ENCODE data around the gene BDKRB2. TPM values are rescaled to one million over a fixed set of nuclear protein-coding genes. Genes with fewer than 3 reads are reported as not detected.

BDKRB2 gene
- total and polyA plus RNA-seq, 2 experiments from 2014 or later, result 12.4 to 14.4 TPM

DNA sequence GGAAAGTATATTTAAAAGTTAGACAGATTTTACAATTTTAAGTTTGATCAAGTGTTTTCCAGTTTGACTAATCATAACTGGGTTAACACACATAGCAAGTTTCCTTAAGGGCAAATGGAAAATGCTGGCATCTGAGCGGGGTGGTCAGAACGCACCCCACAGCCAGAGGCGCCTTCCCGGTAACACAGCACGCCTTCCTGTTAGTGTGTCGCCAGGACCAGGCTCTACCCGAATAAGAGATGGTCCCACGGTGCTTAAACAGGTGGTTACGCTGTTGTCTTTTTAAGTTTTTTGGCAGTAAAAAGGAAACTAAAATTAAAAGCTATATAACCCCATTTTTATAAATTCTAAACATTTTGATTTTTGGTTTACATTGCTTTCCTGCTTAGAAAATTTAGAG lies 79.4 kb downstream of the BDKRB2 start:
- no peak overlapping the region for H3K9ac ChIP-seq
- no peaks in the 10 kb centered on the region for H3K9me2 ChIP-seq (ENCODE audit: insufficient read depth)
- WGBS, 2 experiments (ENCODE audit: low coverage in 1 of 2, low lambda C conversion rate in 2 of 2, missing lambda C conversion rate in 2 of 2), result 98 to 99% methylated on average over 9 of the region's 9 CpGs
- no peaks in the 10 kb centered on the region for H3F3A ChIP-seq (ENCODE audit: insufficient read depth)
- no peak for DNase-seq
- no peaks in the 10 kb centered on the region; the same call in 1 of the 2 replicates for H3K4me1 ChIP-seq (ENCODE audit: insufficient read depth)
- no peak overlapping the region for H3K27ac ChIP-seq
- peaks cover 11% of the 10 kb centered on the region for H3K36me3 ChIP-seq (ENCODE audit: low read depth)
- H2AFZ ChIP-seq, result no peak overlapping the region
- no peaks in the 10 kb centered on the region for H3K9me3 ChIP-seq (ENCODE audit: low read depth)
- no peak overlapping the region for H3K4me2 ChIP-seq (ENCODE audit: unreplicated experiment)
- H3K4me3 ChIP-seq, result no peak overlapping the region
- no peaks in the 10 kb centered on the region for H3K27me3 ChIP-seq (replicated peaks; ENCODE audit: insufficient read depth)
- H4K20me1 ChIP-seq (ENCODE audit: insufficient read depth), result no peaks in the 10 kb centered on the region
- in situ Hi-C loops (cut with MboI), result loop anchor here (25.0 kb wide), 1 partner anchor 747 kb away; the partner anchor contains the start of gene GLRX5
- TF ChIP-seq EZH2phosphoT487 (IDR thresholded peaks at IDR 0.05; ENCODE audit: insufficient read depth, low read depth) (no peak), EZH2 (IDR thresholded peaks at IDR 0.05; ENCODE audit: insufficient read depth, poor library complexity, severe bottlenecking) (no peak)
- H3K79me2 ChIP-seq (ENCODE audit: insufficient read depth), result no peaks in the 10 kb centered on the region

DNA sequence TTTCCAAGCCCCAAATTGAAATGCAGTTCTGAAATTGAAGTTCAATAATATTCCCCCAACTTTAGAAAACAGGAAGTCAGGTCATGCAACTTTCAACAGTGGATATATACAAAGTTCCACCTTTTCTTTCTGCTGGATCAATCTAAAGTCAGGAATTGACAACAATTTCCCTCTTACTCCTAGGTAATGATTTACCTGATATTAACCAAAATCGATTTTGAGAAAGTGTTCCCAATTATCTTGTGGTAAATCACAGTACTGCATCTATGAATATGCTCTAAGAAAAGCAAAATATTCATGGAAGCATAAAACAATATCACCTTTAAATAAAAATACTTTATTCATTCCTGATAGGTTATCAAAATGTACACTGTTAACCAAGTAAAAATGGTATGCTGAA lies 79.8 kb downstream of the BDKRB2 start:
- no peak for DNase-seq
- in situ Hi-C loops (cut with MboI), result loop anchor here (25.0 kb wide), 1 partner anchor 747 kb away; the partner anchor contains the start of gene GLRX5
- H3K4me1 ChIP-seq (ENCODE audit: insufficient read depth), result no peaks in the 10 kb centered on the region; the same call in 1 of the 2 replicates
- no peaks in the 10 kb centered on the region for H3K9me3 ChIP-seq (ENCODE audit: low read depth)
- no peaks in the 10 kb centered on the region for H3F3A ChIP-seq (ENCODE audit: insufficient read depth)
- WGBS, 2 experiments (ENCODE audit: low coverage in 1 of 2, low lambda C conversion rate in 2 of 2, missing lambda C conversion rate in 2 of 2), result 47% methylated on average over 1 of the region's 1 CpG
- H4K20me1 ChIP-seq (ENCODE audit: insufficient read depth), result no peaks in the 10 kb centered on the region
- H3K79me2 ChIP-seq (ENCODE audit: insufficient read depth), result no peaks in the 10 kb centered on the region
- no peak overlapping the region for H3K4me2 ChIP-seq (ENCODE audit: unreplicated experiment)
- no peak for TF ChIP-seq EZH2 (IDR thresholded peaks at IDR 0.05; ENCODE audit: insufficient read depth, poor library complexity, severe bottlenecking)
- no peak for TF ChIP-seq EZH2phosphoT487 (IDR thresholded peaks at IDR 0.05; ENCODE audit: insufficient read depth, low read depth)
- no peaks in the 10 kb centered on the region for H3K9me2 ChIP-seq (ENCODE audit: insufficient read depth)
- H2AFZ ChIP-seq, result no peak overlapping the region
- H3K27ac ChIP-seq, result no peak overlapping the region
- H3K9ac ChIP-seq, result no peak overlapping the region
- peaks cover 11% of the 10 kb centered on the region for H3K36me3 ChIP-seq (ENCODE audit: low read depth)
- no peak overlapping the region for H3K4me3 ChIP-seq
- H3K27me3 ChIP-seq (replicated peaks; ENCODE audit: insufficient read depth), result no peaks in the 10 kb centered on the region

- Histone ChIP-seq H2AFZ (no peak overlapping the region), H3K36me3 (ENCODE audit: low read depth) (peaks cover 18% of the 10 kb centered on the region), H3K4me2 (ENCODE audit: unreplicated experiment) (no peak overlapping the region), H3K27ac (no peak overlapping the region), H3F3A (ENCODE audit: insufficient read depth) (no peaks in the 10 kb centered on the region), H3K79me2 (ENCODE audit: insufficient read depth) (no peaks in the 10 kb centered on the region), H3K9ac (no peak overlapping the region), H3K9me2 (ENCODE audit: insufficient read depth) (no peaks in the 10 kb centered on the region), H3K9me3 (ENCODE audit: low read depth) (no peaks in the 10 kb centered on the region), H3K27me3 (replicated peaks; ENCODE audit: insufficient read depth) (no peaks in the 10 kb centered on the region), H3K4me1 (ENCODE audit: insufficient read depth) (no peaks in the 10 kb centered on the region; the same call in 1 of the 2 replicates), H3K4me3 (no peak overlapping the region), H4K20me1 (ENCODE audit: insufficient read depth) (no peaks in the 10 kb centered on the region)
- 78 to 79% methylated on average over 17 of the region's 17 CpGs for WGBS, 2 experiments (ENCODE audit: low coverage in 1 of 2, low lambda C conversion rate in 2 of 2, missing lambda C conversion rate in 2 of 2)
- TF ChIP-seq EZH2phosphoT487 (IDR thresholded peaks at IDR 0.05; ENCODE audit: insufficient read depth, low read depth) (no peak), EZH2 (IDR thresholded peaks at IDR 0.05; ENCODE audit: insufficient read depth, poor library complexity, severe bottlenecking) (no peak)
- in situ Hi-C loops (cut with MboI), result loop anchor here (25.0 kb wide), 1 partner anchor 748 kb away; the partner anchor contains the start of gene GLRX5
- DNase-seq, result no peak
These were observed 81.0 kb downstream of the BDKRB2 start for GRCh38 chr14:96285667-96286066.

DNA sequence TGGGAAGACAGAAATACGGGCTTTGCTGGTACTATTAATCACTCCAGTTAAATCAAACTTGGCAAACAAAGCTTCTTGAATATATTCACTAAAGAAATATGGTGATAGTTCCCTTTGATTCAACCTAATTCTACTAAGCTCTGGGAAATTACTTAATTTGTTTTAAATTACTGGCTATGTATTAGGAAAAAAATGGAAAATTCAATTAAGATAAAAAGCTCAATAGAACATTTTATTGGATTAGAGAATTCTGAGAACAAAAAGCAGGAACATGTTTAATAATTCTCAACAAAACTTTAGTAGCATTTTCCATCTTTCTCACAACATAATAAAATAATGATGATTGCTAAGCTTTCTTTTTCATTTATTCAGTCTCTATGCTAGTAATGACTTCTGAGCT lies 81.6 kb downstream of the BDKRB2 start:
- H3K9ac ChIP-seq, result no peak overlapping the region
- no peak overlapping the region for H3K27ac ChIP-seq
- H3K36me3 ChIP-seq (ENCODE audit: low read depth), result peaks cover 24% of the 10 kb centered on the region
- no peak for DNase-seq
- TF ChIP-seq EZH2phosphoT487 (IDR thresholded peaks at IDR 0.05; ENCODE audit: insufficient read depth, low read depth) (no peak), EZH2 (IDR thresholded peaks at IDR 0.05; ENCODE audit: insufficient read depth, poor library complexity, severe bottlenecking) (no peak)
- H3K4me3 ChIP-seq, result no peak overlapping the region
- no peaks in the 10 kb centered on the region for H3F3A ChIP-seq (ENCODE audit: insufficient read depth)
- no peaks in the 10 kb centered on the region for H3K9me2 ChIP-seq (ENCODE audit: insufficient read depth)
- no peaks in the 10 kb centered on the region for H3K79me2 ChIP-seq (ENCODE audit: insufficient read depth)
- H3K4me2 ChIP-seq (ENCODE audit: unreplicated experiment), result no peak overlapping the region
- no peaks in the 10 kb centered on the region for H4K20me1 ChIP-seq (ENCODE audit: insufficient read depth)
- 93 to 100% methylated on average over 1 of the region's 1 CpG for WGBS, 2 experiments (ENCODE audit: low coverage in 1 of 2, low lambda C conversion rate in 2 of 2, missing lambda C conversion rate in 2 of 2)
- no peaks in the 10 kb centered on the region; the same call in 1 of the 2 replicates for H3K4me1 ChIP-seq (ENCODE audit: insufficient read depth)
- H3K9me3 ChIP-seq (ENCODE audit: low read depth), result no peaks in the 10 kb centered on the region
- in situ Hi-C loops (cut with MboI), result loop anchor here (25.0 kb wide), 1 partner anchor 749 kb away; the partner anchor contains the start of gene GLRX5
- no peak overlapping the region for H2AFZ ChIP-seq
- no peaks in the 10 kb centered on the region for H3K27me3 ChIP-seq (replicated peaks; ENCODE audit: insufficient read depth)

Data from GM23248 (cell line).